K562 (cell line): ENCODE measurements around the gene APBA2. TPM values are rescaled to one million over a fixed set of nuclear protein-coding genes. Genes with fewer than 3 reads are reported as not detected.

Experiments used
- ATAC-seq: fragments of 200-7000 bp; cut with Tn5 transposase; 3 replicates; pipeline ENCODE4 v1.9.1; 2020; ENCODE audit warnings: moderate library complexity
- BruUV-seq: library from RNA; stranded (reverse); fragments of 400-500 nt; replicated peaks from 2 replicates; lab custom pipeline; 2021; lab: Mats Ljungman, UMichigan
- CTCF ChIA-PET: fragments of 300-600 bp; formaldehyde crosslinking; extraction: SDS; loops from one replicate; lab custom pipeline; 2021; ENCODE audit warnings: low intra/inter-chr PET ratio; lab: Yijun Ruan, JAX
- POLR2A ChIA-PET: fragments of 300-600, 350-650 bp; sonication (Branson Sonifier 250); formaldehyde crosslinking; extraction: SDS; loops from one replicate; lab custom pipeline; 2021; ENCODE audit warnings: antibody characterized with exemption, inconsistent platforms; lab: Yijun Ruan, JAX
- DNase-seq, 4 experiments: peaks; one replicate each; pipeline versions ENCODE4 v3.0.0 to v3.0.0-alpha.2; 2011 to 2018; ENCODE audit warnings: low spot score in 3 of 4, mixed read lengths in 3 of 4; ENCODE audit errors: extremely low read depth in 1 of 4
- FAIRE-seq: peaks from 2 replicates; lab custom pipeline; 2011; peaks lifted over from hg19 to GRCh38; lab: Jason Lieb, UNC
- H2AFZ ChIP-seq: 2 replicates; pipeline ENCODE4 v1.6.0; 2011; ENCODE audit warnings: low read depth, low read length, control low read depth, inconsistent platforms
- H3K27ac ChIP-seq: fragments of 200-600 bp; 3 replicates; pipeline ENCODE4 v1.8.0; 2011; ENCODE audit warnings: low read depth, mild to moderate bottlenecking, control low read depth, inconsistent platforms, low read length, moderate library complexity, mixed read lengths; ENCODE audit errors: extremely low read depth
- H3K27me3 ChIP-seq, 2 experiments: fragments of 300-600 bp in 1 of 2; 2 replicates in 1 of 2; 3 replicates in 1 of 2; pipeline versions ENCODE4 v1.6.0 to v1.8.0; 2011; ENCODE audit warnings: inconsistent platforms in 2 of 2, low read length in 2 of 2, mild to moderate bottlenecking in 1 of 2, mixed read lengths in 1 of 2, moderate library complexity in 1 of 2; ENCODE audit not compliant: control insufficient read depth in 2 of 2, insufficient read depth in 2 of 2
- H3K36me3 ChIP-seq: fragments of 300-600 bp; 3 replicates; pipeline ENCODE4 v1.8.0; 2011; ENCODE audit warnings: mild to moderate bottlenecking, low read length, inconsistent platforms; ENCODE audit not compliant: control insufficient read depth, insufficient read depth
- H3K4me1 ChIP-seq, 2 experiments: fragments of 200-600 bp in 1 of 2; replicated peaks in 1 of 2; 2 replicates in 1 of 2; 3 replicates in 1 of 2; pipeline versions ENCODE4 v1.5.1 to v1.8.0; 2011; ENCODE audit warnings: inconsistent platforms in 2 of 2, low read length in 2 of 2, mild to moderate bottlenecking in 1 of 2, mixed read lengths in 1 of 2, moderate library complexity in 1 of 2; ENCODE audit not compliant: control insufficient read depth in 2 of 2, insufficient read depth in 2 of 2
- H3K4me2 ChIP-seq: 2 replicates; pipeline ENCODE4 v1.6.1; 2011; ENCODE audit warnings: low read length, control low read depth, inconsistent platforms, mixed read lengths; ENCODE audit not compliant: insufficient read depth
- H3K4me3 ChIP-seq: fragments of 200-600 bp; sonication (generic), shearing (Covaris generic); 2 replicates; pipeline ENCODE4 v1.5.1; 2016; ENCODE audit warnings: control low read depth, inconsistent platforms
- H3K79me2 ChIP-seq: fragments of 200-600 bp; 3 replicates; pipeline ENCODE4 v1.8.0; 2011; ENCODE audit warnings: low read length, inconsistent platforms; ENCODE audit not compliant: control insufficient read depth, insufficient read depth
- H3K9ac ChIP-seq, 2 experiments: 2 replicates each; pipeline versions ENCODE4 v1.6.0 to v1.6.1; 2011; ENCODE audit warnings: low read depth in 2 of 2, low read length in 2 of 2, control low read depth in 1 of 2, inconsistent platforms in 1 of 2, mild to moderate bottlenecking in 1 of 2, mixed read lengths in 1 of 2; ENCODE audit not compliant: insufficient read depth in 1 of 2
- H3K9me1 ChIP-seq: one replicate; pipeline ENCODE4 v1.6.0; 2011; ENCODE audit warnings: inconsistent platforms, mild to moderate bottlenecking, low read length, moderate library complexity; ENCODE audit not compliant: control insufficient read depth, insufficient read depth
- H3K9me3 ChIP-seq: replicated peaks from 2 replicates; pipeline ENCODE4 v1.5.1; 2011; ENCODE audit warnings: low read depth, low read length, inconsistent platforms; ENCODE audit not compliant: control insufficient read depth, insufficient read depth
- H4K20me1 ChIP-seq: replicated peaks from 2 replicates; pipeline ENCODE4 v1.6.1; 2011; ENCODE audit warnings: low read length, inconsistent platforms, mixed read lengths; ENCODE audit not compliant: control insufficient read depth, insufficient read depth
- CTCF ChIP-seq, 3 experiments: IDR thresholded peaks in 2 of 3; conservative IDR thresholded peaks in 1 of 3; 2 replicates each; pipeline ENCODE4 v1.5.1; 2011 to 2012; ENCODE audit warnings: low read length in 3 of 3, mild to moderate bottlenecking in 3 of 3, control low read depth in 2 of 3, improper control_type of control experiment in 1 of 3, inconsistent platforms in 1 of 3, low read depth in 1 of 3, mixed read lengths in 1 of 3, moderate library complexity in 1 of 3; ENCODE audit not compliant: insufficient read depth in 2 of 3
- EZH2 ChIP-seq: IDR thresholded peaks from 2 replicates; pipeline ENCODE4 v1.6.1; 2012; ENCODE audit warnings: low read depth, mild to moderate bottlenecking, inconsistent platforms, low read length, borderline replicate concordance
- FOS ChIP-seq: IDR thresholded peaks from 3 replicates; pipeline ENCODE4 v1.6.1; 2011; ENCODE audit not compliant: insufficient read length; ENCODE audit errors: extremely low read depth
- FOXP4 ChIP-seq: sonication (generic); formaldehyde crosslinking; IDR thresholded peaks from 2 replicates; pipeline ENCODE4 v1.8.0; 2022; ENCODE audit warnings: mild to moderate bottlenecking, missing genetic modification reagents, borderline replicate concordance
- HDGF ChIP-seq: fragments of 450-650 bp; IDR thresholded peaks from 2 replicates; pipeline ENCODE4 v1.6.1; 2016
- HMGXB4 ChIP-seq: sonication (generic); formaldehyde crosslinking; IDR thresholded peaks from 2 replicates; pipeline ENCODE4 v1.8.1; 2023; ENCODE audit warnings: mild to moderate bottlenecking, missing genetic modification reagents
- HNRNPK ChIP-seq: fragments of 200-400 bp; formaldehyde crosslinking; IDR thresholded peaks from one replicate; pipeline ENCODE4 v1.6.1; 2018; ENCODE audit warnings: mild to moderate bottlenecking, low read depth, low read length; ENCODE audit not compliant: poor library complexity, severe bottlenecking
- MCM2 ChIP-seq: fragments of 450-650 bp; IDR thresholded peaks from 2 replicates; pipeline ENCODE4 v1.6.1; 2017; ENCODE audit warnings: low read depth, mild to moderate bottlenecking
- NFXL1 ChIP-seq: fragments of 450-650 bp; formaldehyde crosslinking; IDR thresholded peaks from 2 replicates; pipeline ENCODE4 v1.4.0; 2021; ENCODE audit warnings: mild to moderate bottlenecking
- NR0B1 ChIP-seq: fragments of 450-650 bp; IDR thresholded peaks from one replicate; pipeline ENCODE4 v1.6.1; 2018; ENCODE audit warnings: mild to moderate bottlenecking, moderate library complexity; ENCODE audit not compliant: partially characterized antibody
- SRSF7 ChIP-seq: fragments of 200-400 bp; formaldehyde crosslinking; optimal IDR thresholded peaks from 2 replicates; pipeline ENCODE3; 2017; ENCODE audit warnings: mild to moderate bottlenecking, low read depth, low read length
- THAP7 ChIP-seq: fragments of 250-450 bp; sonication (Bioruptor Pico); IDR thresholded peaks from 2 replicates; pipeline ENCODE4 v1.5.0; 2021
- WHSC1 ChIP-seq: IDR thresholded peaks from one replicate; pipeline ENCODE4 v1.6.1; 2012; ENCODE audit warnings: low read length, control low read depth, inconsistent platforms
- ZNF696 ChIP-seq: fragments of 250-450 bp; sonication (Bioruptor Pico); conservative IDR thresholded peaks from 2 replicates; pipeline ENCODE4 v1.4.0; 2020; ENCODE audit warnings: mild to moderate bottlenecking, moderate library complexity
- ZNF766 ChIP-seq: fragments of 200-800 bp; sonication (Bioruptor generic); conservative IDR thresholded peaks from 2 replicates; pipeline ENCODE4 v1.6.1; 2016; ENCODE audit warnings: missing genetic modification characterization, missing compliant biosample characterization
- WGBS: fragments of 100-300 bp; shearing (Covaris generic); methylation state at CpG from one replicate; pipeline ENCODE4 v1.1.6; 2016; ENCODE audit warnings: low coverage, mixed read lengths; ENCODE audit not compliant: insufficient coverage; ENCODE audit errors: missing lambda C conversion rate; 5-methylcytosine and 5-hydroxymethylcytosine counted together
- in situ Hi-C: fragments of 300-500 bp; cut with MboI; formaldehyde crosslinking; loops from 4 replicates; pipeline ENCODE4 v1.15.0; 2018; ENCODE audit warnings: inconsistent platforms, mixed read lengths
- intact Hi-C: fragments of 100-400 bp; cut with micrococcal nuclease; formaldehyde crosslinking; loops from 2 replicates; pipeline ENCODE4 v1.14.2; 2022
- polyA plus RNA-seq, 8 experiments: library from polyadenylated mRNA; depleted of rRNA in 4 of 8; stranded (reverse) in 5 of 8; unstranded in 3 of 8; fragments of >200 nt; fragmentation: Nextera tagmentation in 2 of 8; fragmentation: Illumina TruSeq in 1 of 8; extraction: Ambion mirVana in 2 of 8; extraction: Trizol in 1 of 8; gene quantifications; 2 replicates each; pipeline versions ENCODE4 v1.2.1 to v1.2.3, GENCODE V29; 2011 to 2014; ENCODE audit warnings: inconsistent platforms in 1 of 8, missing spikeins in 1 of 8
- total RNA-seq, 7 experiments: library from RNA; depleted of rRNA in 6 of 7; stranded (reverse); fragments of >200 nt in 6 of 7; fragmentation: Illumina TruSeq in 2 of 7; extraction: Trizol in 2 of 7; gene quantifications; 2 replicates each; pipeline versions ENCODE4 v1.2.1 to v1.2.3, GENCODE V29; 2011 to 2021; ENCODE audit warnings: low replicate concordance in 1 of 7

APBA2 gene
- total and polyA plus RNA-seq, 9 of the 15 experiments (the other 6 are each of a cell fraction or from before 2014, with no cell fraction given): 0.24 to 40.9 (median 25.2) TPM

- intact Hi-C loops (no loop called here), in situ Hi-C loops (no loop called here)
- FAIRE-seq (no peak), DNase-seq (no peak), ATAC-seq (no peak)
- BruUV-seq: no TSS peak
- Histone ChIP-seq H3K4me2 (no peak overlapping the region), H3K79me2 (peaks cover 11% of the 10 kb centered on the region), H3K9me3 (no peaks in the 10 kb centered on the region), H4K20me1 (no peaks in the 10 kb centered on the region), H3K9ac (no peak overlapping the region), H2AFZ (no peak overlapping the region), H3K4me1 (peaks cover 7 to 19% of the 10 kb centered on the region in 2 experiments), H3K27me3 (no peaks in the 10 kb centered on the region), H3K27ac (no peak overlapping the region), H3K9me1 (no peaks in the 10 kb centered on the region), H3K4me3 (no peak overlapping the region), H3K36me3 (peaks cover 12% of the 10 kb centered on the region; the same call in 2 of the 3 replicates)
- WGBS: 90% methylated on average over 11 of the region's 13 CpGs
- ChIA-PET CTCF (no interaction called here), POLR2A (interaction anchor here (2.0 kb wide), 1 partner anchor 10 kb away, joined by 11 read pairs; no protein-coding TSS in a partner anchor)
- no peak for TF ChIP-seq EZH2
- no peak for TF ChIP-seq CTCF (IDR thresholded peaks at IDR 0.05 in 2 of 3, conservative IDR thresholded peaks at IDR 0.05 in 1 of 3; ENCODE audit: insufficient read depth in 2 of 3, low read depth in 1 of 3, low read length in 3 of 3)
- TF ChIP-seq ZNF696 (CRISPR knock-in tag): no peak
- TF ChIP-seq MCM2: no peak
- TF ChIP-seq FOS: no peak
- no peak for TF ChIP-seq FOXP4
- TF ChIP-seq ZNF766 (CRISPR knock-in tag): no peak
- no peak for TF ChIP-seq SRSF7
- TF ChIP-seq NFXL1 (CRISPR knock-in tag): no peak
- no peak for TF ChIP-seq HNRNPK
- no peak for TF ChIP-seq WHSC1
- TF ChIP-seq THAP7 (CRISPR knock-in tag): no peak
- no peak for TF ChIP-seq NR0B1
- no peak for TF ChIP-seq HDGF
- no peak for TF ChIP-seq HMGXB4
Measured at GRCh38 chr15:28945626-28946230, 60.0 kb downstream of the APBA2 start.
